Activated T-cell treated with anti-CD3 and anti-CD28 coated beads for 24 hours (primary cell): ENCODE results near the gene GPR176.
A peak's percentile ranks its signal among the peaks of the same experiment; 100 is the strongest.

ENCODE experiments used
- DNase-seq: peaks from one replicate; pipeline ENCODE4 v3.0.0-alpha.2; 2020; ENCODE audit warnings: low read depth

The GPR176 gene

GRCh38 chr15:39782441-39783138 lies 137.5 kb downstream of the GPR176 start, which contains the start of gene FSIP1:
FSIP1 (minus strand) TSS chr15:39782841; CDS start chr15:39776524, 6,317 bp downstream.
- peak; percentile 92 for DNase-seq

DNA sequence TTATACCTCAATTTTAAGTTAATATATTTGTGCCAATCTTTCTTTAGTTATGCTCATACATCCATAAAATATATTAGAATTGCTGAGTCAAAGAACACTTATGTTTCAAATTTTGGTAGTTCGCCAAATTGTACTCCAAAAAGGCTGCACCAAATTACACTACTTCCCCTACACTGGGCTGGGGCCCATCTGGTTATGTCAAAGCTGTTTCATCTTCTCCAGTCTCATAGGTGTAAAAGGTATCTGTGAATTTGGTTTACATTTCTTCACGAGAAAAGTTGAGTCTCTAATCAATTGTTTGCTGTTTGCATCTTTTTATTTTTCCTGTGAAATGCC lies 138.1 kb downstream of the GPR176 start:
- DNase-seq: no peak

GRCh38 chr15:39781147-39781966 lies 138.7 kb downstream of the GPR176 start:
- no peak for DNase-seq

DNA sequence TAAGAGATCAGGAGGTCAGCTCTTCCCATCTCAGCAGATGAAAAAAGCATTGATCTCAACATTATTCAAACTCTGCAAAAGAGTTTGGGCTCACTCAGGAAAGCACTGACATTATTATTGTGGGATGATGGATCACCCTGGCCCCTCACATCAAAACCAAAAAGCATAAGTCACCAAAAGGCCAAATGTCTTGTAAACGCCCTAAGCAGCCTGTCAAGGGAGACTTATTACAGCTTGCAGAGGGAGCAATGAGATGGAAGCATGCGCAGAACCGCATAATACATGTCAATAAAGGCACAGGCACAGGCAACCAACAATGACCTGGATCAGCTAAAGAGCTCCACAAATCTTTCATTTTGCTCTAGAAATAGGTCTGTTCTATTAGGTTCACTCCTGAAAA lies 142.0 kb downstream of the GPR176 start:
- no peak for DNase-seq

DNA sequence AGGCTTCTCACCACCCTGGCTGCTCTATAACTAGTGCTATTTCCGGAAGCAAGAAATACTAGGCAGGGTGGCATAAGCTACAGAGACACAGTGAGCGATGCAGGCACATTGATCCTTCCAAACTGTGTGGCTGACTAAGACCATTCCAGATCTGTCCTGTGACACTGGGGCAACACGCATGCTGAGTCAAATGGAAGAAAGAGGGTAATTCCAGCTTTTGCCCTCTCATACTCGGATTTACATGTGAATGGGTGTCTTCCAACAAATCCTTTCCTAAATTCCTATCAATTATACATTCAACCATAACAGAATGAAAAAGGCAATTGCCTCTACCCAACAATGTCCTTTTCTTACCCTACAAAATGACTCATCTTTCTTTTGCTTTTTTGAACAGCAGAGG lies 142.6 kb downstream of the GPR176 start:
- DNase-seq: no peak

GRCh38 chr15:39776068-39776467 lies 144.0 kb downstream of the GPR176 start:
- DNase-seq: no peak

DNA sequence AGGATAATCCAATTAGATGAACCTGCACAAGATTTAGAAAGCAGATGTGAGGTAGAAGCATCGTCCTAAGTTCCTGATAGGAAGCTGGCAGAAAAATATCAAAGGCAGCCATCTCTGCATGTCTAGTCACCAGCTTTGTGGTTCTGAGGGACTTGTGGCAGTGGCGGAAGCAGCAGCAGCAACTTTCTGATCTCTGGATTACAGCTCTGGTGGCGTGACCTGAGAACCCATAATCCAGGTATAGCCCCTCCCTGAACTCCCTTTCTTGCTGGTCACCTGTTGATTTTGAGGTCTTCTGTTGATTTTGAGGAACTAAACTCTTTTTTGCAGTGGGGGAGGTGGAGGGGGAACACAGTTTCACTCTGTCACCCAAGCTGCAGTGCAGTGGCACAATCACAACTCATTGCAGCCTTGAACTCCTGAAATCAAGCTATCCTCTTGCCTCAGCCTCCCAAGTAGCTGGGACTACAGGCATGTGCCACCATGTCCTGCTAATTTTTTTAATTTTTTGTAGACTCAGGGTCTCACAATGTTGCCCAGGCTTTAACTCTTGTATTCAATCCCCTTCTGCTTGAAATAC lies 145.3 kb downstream of the GPR176 start:
- DNase-seq: no peak

DNA sequence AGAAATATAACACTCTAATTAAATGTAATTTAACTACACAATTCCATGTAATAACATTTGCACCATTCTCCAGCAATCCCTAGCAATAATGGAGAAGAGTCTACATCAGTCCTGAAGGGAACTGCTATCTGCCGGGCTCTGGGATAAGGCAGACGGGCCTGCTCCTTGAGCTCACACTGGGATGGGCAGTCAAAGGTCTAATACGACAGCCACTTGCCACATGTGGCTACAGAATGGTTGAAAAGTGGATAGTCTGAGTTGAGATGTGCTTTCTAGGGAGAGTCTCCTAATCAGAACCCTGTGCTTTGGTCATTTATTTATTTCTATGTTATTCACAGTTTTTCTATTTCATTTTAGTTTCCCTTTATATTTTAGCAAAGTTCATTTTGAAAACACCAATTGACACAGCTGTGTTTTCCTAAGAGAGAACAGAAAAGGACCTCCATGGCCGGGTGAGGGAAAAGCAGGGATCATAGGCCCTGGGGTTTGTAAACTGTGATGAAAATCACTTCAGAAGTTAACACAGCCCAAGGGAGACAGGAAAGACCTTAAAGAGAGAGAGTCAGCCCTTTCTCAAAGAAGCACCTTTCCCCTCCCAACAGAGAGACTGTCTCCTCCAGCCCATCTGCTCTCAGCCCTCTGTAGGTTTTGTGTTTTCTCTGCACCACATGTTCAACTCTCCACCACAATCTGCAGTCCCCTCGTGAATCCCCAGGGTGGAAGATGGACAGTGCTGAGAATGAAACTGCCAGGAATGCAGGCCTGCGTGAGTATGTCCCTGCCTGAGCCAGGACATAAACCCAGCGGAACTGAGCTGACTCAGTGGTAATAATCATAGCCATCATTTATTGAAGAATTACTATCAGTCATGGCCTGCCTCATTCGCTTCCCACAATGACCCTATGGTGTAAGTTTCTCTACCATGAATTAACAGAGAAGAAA lies 149.0 kb downstream of the GPR176 start:
- DNase-seq: no peak

GRCh38 chr15:39767921-39768320 lies 152.1 kb downstream of the GPR176 start:
- no peak for DNase-seq

GRCh38 chr15:39761006-39761405 lies 159.1 kb downstream of the GPR176 start:
- DNase-seq: no peak

DNA sequence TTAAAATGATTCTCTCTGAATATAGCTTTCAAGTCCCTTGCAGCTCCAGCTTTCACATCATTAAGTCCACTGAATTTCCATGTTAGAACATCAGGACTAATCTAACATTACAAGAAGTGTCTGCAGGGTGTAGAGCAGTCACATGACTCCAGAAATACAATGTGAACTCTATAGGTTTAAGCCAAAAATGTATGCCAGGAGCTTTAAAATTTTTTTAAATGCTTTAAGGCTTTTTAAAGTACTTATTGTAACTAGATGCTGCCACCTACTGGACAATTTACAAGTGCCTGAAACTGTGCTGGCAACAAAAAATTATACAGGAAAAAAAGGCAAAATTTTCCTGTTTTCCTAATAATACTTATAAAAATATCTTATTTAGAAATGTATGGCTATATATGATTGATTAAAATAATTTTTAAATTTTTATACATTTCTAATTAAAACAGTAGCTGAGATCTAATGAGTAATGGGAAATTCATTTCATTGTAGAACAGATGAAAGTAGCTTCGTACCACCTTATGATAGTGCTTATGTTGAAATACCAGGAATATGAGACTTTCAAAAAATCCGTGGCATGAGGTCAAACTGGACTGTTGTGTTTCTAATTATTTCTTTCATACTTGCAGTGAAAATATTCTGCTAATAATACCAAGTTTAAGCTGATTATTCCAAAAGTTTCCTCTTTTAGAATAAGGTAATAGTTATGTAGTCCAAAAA lies 163.1 kb downstream of the GPR176 start:
- no peak for DNase-seq

GRCh38 chr15:39752991-39753390 lies 167.1 kb downstream of the GPR176 start:
- DNase-seq: no peak

DNA sequence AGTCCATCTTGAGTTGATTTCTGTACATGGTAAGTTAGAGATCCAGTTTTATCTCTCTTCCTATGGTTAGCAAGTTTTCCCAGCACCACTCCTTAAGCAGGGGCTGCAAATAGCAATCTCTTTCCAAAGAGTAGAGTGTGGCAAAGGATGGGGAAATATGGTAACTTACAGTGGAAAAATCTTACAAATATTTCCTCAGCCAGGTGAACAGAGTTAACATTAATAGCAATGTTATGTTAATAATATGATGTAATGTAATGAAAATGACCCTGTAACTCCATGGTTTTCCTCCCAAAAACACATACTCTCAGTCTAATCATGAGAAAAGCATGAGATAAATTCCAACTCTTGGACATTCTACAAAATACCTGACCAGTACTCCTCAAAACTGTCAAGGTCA lies 167.8 kb downstream of the GPR176 start:
- no peak for DNase-seq
